H9 (cell line): ENCODE data around the gene CPT1A. TPM values are rescaled to one million over a fixed set of nuclear protein-coding genes. Genes with fewer than 3 reads are reported as not detected.

ENCODE experiments used
- DNase-seq: peaks from one replicate; pipeline ENCODE4 v3.0.0-alpha.2; 2017
- H2AFZ ChIP-seq: one replicate; pipeline ENCODE4 v1.6.1; 2013; ENCODE audit warnings: mild to moderate bottlenecking, low read length, control low read depth, moderate library complexity
- H2AK5ac ChIP-seq: 2 replicates; pipeline ENCODE4 v1.6.1; 2013; ENCODE audit warnings: low read length, control low read depth, mixed read lengths; ENCODE audit not compliant: insufficient read length
- H2BK120ac ChIP-seq: one replicate; pipeline ENCODE4 v1.6.1; 2013; ENCODE audit warnings: low read depth, mild to moderate bottlenecking, low read length, control low read depth, inconsistent platforms; ENCODE audit not compliant: poor library complexity, severe bottlenecking
- H2BK12ac ChIP-seq: 2 replicates; pipeline ENCODE4 v1.6.1; 2013; ENCODE audit warnings: low read length, control low read depth, mixed read lengths, low read depth; ENCODE audit not compliant: insufficient read length
- H2BK15ac ChIP-seq: 2 replicates; pipeline ENCODE4 v1.6.1; 2013; ENCODE audit warnings: low read depth, low read length, control low read depth
- H2BK20ac ChIP-seq: one replicate; pipeline ENCODE4 v1.6.1; 2013; ENCODE audit warnings: low read depth, mild to moderate bottlenecking, low read length, control low read depth, inconsistent platforms; ENCODE audit not compliant: poor library complexity, severe bottlenecking
- H2BK5ac ChIP-seq: 2 replicates; pipeline ENCODE4 v1.6.1; 2013; ENCODE audit warnings: low read length, control low read depth, mixed read lengths; ENCODE audit not compliant: insufficient read length
- H3K14ac ChIP-seq: 2 replicates; pipeline ENCODE4 v1.6.1; 2013; ENCODE audit warnings: low read length, control low read depth; ENCODE audit not compliant: insufficient read depth
- H3K18ac ChIP-seq: 2 replicates; pipeline ENCODE4 v1.6.1; 2013; ENCODE audit warnings: low read depth, mild to moderate bottlenecking, mixed read lengths, low read length, control low read depth; ENCODE audit not compliant: insufficient read length
- H3K23ac ChIP-seq: 2 replicates; pipeline ENCODE4 v1.6.1; 2013; ENCODE audit warnings: low read length, control low read depth, mixed read lengths, low read depth; ENCODE audit not compliant: insufficient read length
- H3K23me2 ChIP-seq: 2 replicates; pipeline ENCODE4 v1.6.1; 2013; ENCODE audit warnings: low read depth, mild to moderate bottlenecking, mixed read lengths, low read length, control low read depth; ENCODE audit not compliant: insufficient read length, poor library complexity, severe bottlenecking
- H3K27ac ChIP-seq: 2 replicates; pipeline ENCODE4 v1.5.1; 2013; ENCODE audit warnings: low read length, control low read depth, mixed read lengths, low read depth; ENCODE audit not compliant: insufficient read length
- H3K27me3 ChIP-seq: 2 replicates; pipeline ENCODE4 v1.6.1; 2013; ENCODE audit warnings: low read length, control low read depth, inconsistent platforms; ENCODE audit not compliant: insufficient read depth
- H3K4ac ChIP-seq: 2 replicates; pipeline ENCODE4 v1.6.1; 2013; ENCODE audit warnings: low read depth, mild to moderate bottlenecking, control low read depth, inconsistent platforms, low read length, moderate library complexity
- H3K4me1 ChIP-seq: 2 replicates; pipeline ENCODE4 v1.6.1; 2013; ENCODE audit warnings: low read length, control low read depth, inconsistent platforms; ENCODE audit not compliant: insufficient read depth
- H3K4me2 ChIP-seq: 2 replicates; pipeline ENCODE4 v1.6.1; 2013; ENCODE audit warnings: low read length, control low read depth, mixed read lengths; ENCODE audit not compliant: insufficient read length, insufficient read depth
- H3K56ac ChIP-seq: 2 replicates; pipeline ENCODE4 v1.6.1; 2013; ENCODE audit warnings: low read depth, mild to moderate bottlenecking, mixed read lengths, low read length, control low read depth; ENCODE audit not compliant: insufficient read length
- H3K79me1 ChIP-seq: 2 replicates; pipeline ENCODE4 v1.6.1; 2013; ENCODE audit warnings: low read depth, mild to moderate bottlenecking, moderate library complexity, low read length, control low read depth, inconsistent platforms; ENCODE audit not compliant: insufficient read depth, poor library complexity, severe bottlenecking
- H3K79me2 ChIP-seq: 2 replicates; pipeline ENCODE4 v1.6.1; 2013; ENCODE audit warnings: low read length, control low read depth, inconsistent platforms; ENCODE audit not compliant: insufficient read depth
- H3K9ac ChIP-seq: 2 replicates; pipeline ENCODE4 v1.6.1; 2013; ENCODE audit warnings: low read length, control low read depth, mixed read lengths; ENCODE audit not compliant: insufficient read length; ENCODE audit errors: extremely low read depth
- H3K9me3 ChIP-seq: one replicate; pipeline ENCODE4 v1.6.1; 2013; ENCODE audit warnings: low read depth, low read length, inconsistent platforms; ENCODE audit not compliant: control insufficient read depth
- H3T11ph ChIP-seq: one replicate; pipeline ENCODE4 v1.6.1; 2013; ENCODE audit warnings: mild to moderate bottlenecking, low read length, control low read depth, inconsistent platforms
- H4K20me1 ChIP-seq: one replicate; pipeline ENCODE4 v1.6.1; 2013; ENCODE audit not compliant: control insufficient read depth, insufficient read length, insufficient read depth
- H4K5ac ChIP-seq: 2 replicates; pipeline ENCODE4 v1.6.1; 2013; ENCODE audit warnings: low read depth, mild to moderate bottlenecking, mixed read lengths, low read length, control low read depth; ENCODE audit not compliant: insufficient read length
- H4K8ac ChIP-seq: replicated peaks from 2 replicates; pipeline ENCODE4 v1.6.1; 2013; ENCODE audit warnings: low read length, control low read depth, mixed read lengths, low read depth; ENCODE audit not compliant: insufficient read length
- H4K91ac ChIP-seq: 2 replicates; pipeline ENCODE4 v1.6.1; 2013; ENCODE audit warnings: low read depth, mild to moderate bottlenecking, moderate library complexity, mixed read lengths, low read length, control low read depth; ENCODE audit not compliant: insufficient read length
- H3K27ac Mint-ChIP-seq, 3 experiments: 2 replicates in 2 of 3; 3 replicates in 1 of 3; pipeline ENCODE4 v1.8.0; 2020 to 2021; ENCODE audit warnings: mixed read lengths in 3 of 3, mild to moderate bottlenecking in 1 of 3, moderate library complexity in 1 of 3
- H3K27me3 Mint-ChIP-seq: 2 replicates; pipeline ENCODE4 v1.8.0; 2021; ENCODE audit warnings: low read depth, mild to moderate bottlenecking, moderate library complexity, mixed read lengths
- H3K36me3 Mint-ChIP-seq, 3 experiments: 2 replicates in 2 of 3; 3 replicates in 1 of 3; pipeline ENCODE4 v1.8.0; 2020 to 2021; ENCODE audit warnings: low read depth in 3 of 3, mixed read lengths in 3 of 3; ENCODE audit not compliant: insufficient read depth in 1 of 3
- H3K4me1 Mint-ChIP-seq, 2 experiments: 2 replicates each; pipeline ENCODE4 v1.8.0; 2020; ENCODE audit warnings: mixed read lengths in 2 of 2
- H3K4me3 Mint-ChIP-seq, 2 experiments: 2 replicates in 1 of 2; 3 replicates in 1 of 2; pipeline ENCODE4 v1.8.0; 2020 to 2021; ENCODE audit warnings: mild to moderate bottlenecking in 2 of 2, mixed read lengths in 2 of 2, moderate library complexity in 1 of 2
- H3K9me3 Mint-ChIP-seq, 2 experiments: 2 replicates in 1 of 2; 3 replicates in 1 of 2; pipeline ENCODE4 v1.8.0; 2020; ENCODE audit warnings: mild to moderate bottlenecking in 2 of 2, mixed read lengths in 2 of 2, moderate library complexity in 1 of 2
- CTCF ChIP-seq: fragments of 200-600 bp; sonication (generic); conservative IDR thresholded peaks from 3 replicates; pipeline ENCODE4 v1.8.0; 2021; ENCODE audit warnings: antibody characterized with exemption, mild to moderate bottlenecking
- WGBS: extraction: QIAGEN DNeasy Blood & Tissue Kit; methylation state at CpG from one replicate; pipeline ENCODE4 v1.1.7; 2013; ENCODE audit warnings: missing lambda C conversion rate, low lambda C conversion rate, mixed read lengths; ENCODE audit not compliant: insufficient read length; ENCODE audit errors: extremely low coverage; 5-methylcytosine and 5-hydroxymethylcytosine counted together
- total RNA-seq: library from RNA; stranded (reverse); gene quantifications from 2 replicates; pipeline ENCODE4 v1.2.1, GENCODE V29; 2021

The CPT1A gene
- total RNA-seq, 1 experiment from 2014 or later = 7.5 TPM

DNA sequence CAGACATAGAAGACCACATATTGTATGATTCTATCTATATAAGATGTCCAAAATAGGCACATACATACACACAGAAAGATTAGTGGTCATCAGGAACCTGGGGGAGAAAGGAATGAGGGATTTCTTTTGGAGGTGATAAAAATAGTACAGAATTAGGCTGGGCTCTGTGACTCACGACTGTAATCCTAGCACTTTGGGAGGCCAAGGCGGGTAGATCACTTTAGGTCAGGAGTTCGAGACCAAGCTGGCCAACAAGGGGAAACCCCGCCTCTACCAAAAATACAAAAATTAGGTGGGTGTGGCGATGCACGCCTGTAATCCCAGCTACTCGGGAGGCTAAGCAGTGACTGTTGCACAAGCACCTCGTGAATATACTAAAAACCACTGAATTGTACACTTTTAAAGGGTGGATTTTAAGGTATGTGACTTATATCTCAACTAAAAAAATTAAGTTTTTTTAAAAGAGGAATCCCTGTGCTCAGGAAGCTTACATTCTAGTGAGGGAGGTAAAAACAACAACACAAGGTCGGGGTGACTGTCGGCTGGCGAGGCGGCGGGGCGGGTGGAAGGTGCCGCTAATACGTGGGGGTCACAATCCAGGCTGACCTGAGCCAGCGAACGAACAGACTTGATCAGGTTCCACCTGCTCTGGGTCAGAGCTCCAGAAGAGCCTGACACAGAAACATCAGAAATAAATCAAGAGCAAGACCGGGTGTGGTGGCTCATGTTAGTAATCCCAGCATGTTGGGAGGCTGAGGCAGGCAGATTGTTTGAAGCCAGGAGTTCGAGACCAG, 65.1 kb downstream of the CPT1A start:
- no peak for DNase-seq
- Histone ChIP-seq H2BK12ac (no peak overlapping the region), H3K79me1 (no peaks in the 10 kb centered on the region), H3K79me2 (no peaks in the 10 kb centered on the region), H2AK5ac (no peak overlapping the region), H3T11ph (no peak overlapping the region), H4K91ac (no peak overlapping the region), H2AFZ (no peak overlapping the region), H3K4me1 (peaks cover 3% of the 10 kb centered on the region; the same call in 1 of the 2 replicates), H3K23ac (no peak overlapping the region), H2BK5ac (no peak overlapping the region), H3K18ac (no peak overlapping the region), H4K8ac (no peak overlapping the region), H3K4me2 (no peak overlapping the region), H3K9me3 (no peaks in the 10 kb centered on the region), H3K14ac (no peak overlapping the region), H3K4ac (no peak overlapping the region), H3K23me2 (no peaks in the 10 kb centered on the region), H2BK15ac (no peak overlapping the region), H4K20me1 (no peaks in the 10 kb centered on the region), H3K27me3 (no peaks in the 10 kb centered on the region), H3K9ac (no peak overlapping the region), H2BK120ac (no peak overlapping the region), H3K27ac (no peak overlapping the region), H2BK20ac (no peak overlapping the region), H4K5ac (no peak overlapping the region), H3K56ac (no peak overlapping the region)
- no peaks in the 10 kb centered on the region for H3K9me3 Mint-ChIP-seq
- H3K36me3 Mint-ChIP-seq = peaks cover 0 to 7% (median 0%) of the 10 kb centered on the region in 3 experiments; a peak in 1 of 7 replicates
- WGBS = no CpG with 5 or more reads among the region's 20 CpGs
- H3K4me1 Mint-ChIP-seq = peaks cover 7 to 8% of the 10 kb centered on the region in 2 experiments
- H3K27ac Mint-ChIP-seq = no peak overlapping the region
- TF ChIP-seq CTCF = no peak
- H3K27me3 Mint-ChIP-seq = no peaks in the 10 kb centered on the region
- no peak overlapping the region for H3K4me3 Mint-ChIP-seq
